IMR-90 (cell line): ENCODE measurements around the gene RBM48.
"Not testable (repeated sequence)": the region's sequence is repeated elsewhere in the genome, so short reads cannot be mapped to it uniquely, and the experiment has no call there.

Experiments used
- BHLHE40 ChIP-seq: fragments of 150-350 bp; IDR thresholded peaks from 2 replicates; pipeline ENCODE4 v1.6.1; 2016; ENCODE audit warnings: mild to moderate bottlenecking, low read depth, low read length
- CEBPB ChIP-seq: IDR thresholded peaks from 2 replicates; pipeline ENCODE4 v1.6.1; 2012; ENCODE audit warnings: low read depth, low read length, improper control_type of control experiment
- CHD1 ChIP-seq: IDR thresholded peaks from 2 replicates; pipeline ENCODE4 v1.6.1; 2012; ENCODE audit warnings: low read depth, low read length, improper control_type of control experiment
- CTCF ChIP-seq: conservative IDR thresholded peaks from 2 replicates; pipeline ENCODE4 v1.5.1; 2012; ENCODE audit warnings: mild to moderate bottlenecking, low read depth, low read length, improper control_type of control experiment
- ELK1 ChIP-seq: fragments of 150-350 bp; IDR thresholded peaks from 2 replicates; pipeline ENCODE4 v1.6.1; 2016; ENCODE audit warnings: low read depth, mild to moderate bottlenecking, low read length, moderate library complexity, borderline replicate concordance
- FOS ChIP-seq: fragments of 150-350 bp; IDR thresholded peaks from 2 replicates; pipeline ENCODE4 v1.6.1; 2016; ENCODE audit warnings: low read depth, low read length
- MAFK ChIP-seq: IDR thresholded peaks from 2 replicates; pipeline ENCODE4 v1.6.1; 2012; ENCODE audit warnings: low read depth, low read length, improper control_type of control experiment
- MAZ ChIP-seq: IDR thresholded peaks from 2 replicates; pipeline ENCODE4 v1.6.1; 2012; ENCODE audit warnings: low read depth, mild to moderate bottlenecking, low read length, improper control_type of control experiment, moderate library complexity, borderline replicate concordance
- MXI1 ChIP-seq: IDR thresholded peaks from 2 replicates; pipeline ENCODE4 v1.6.1; 2012; ENCODE audit warnings: low read depth, mild to moderate bottlenecking, low read length, moderate library complexity, borderline replicate concordance
- NFE2L2 ChIP-seq: fragments of 150-350 bp; IDR thresholded peaks from 2 replicates; pipeline ENCODE4 v1.6.1; 2016; ENCODE audit warnings: low read depth, mild to moderate bottlenecking, low read length
- POLR2A ChIP-seq: IDR thresholded peaks from 2 replicates; pipeline ENCODE4 v1.6.1; 2012; ENCODE audit warnings: mild to moderate bottlenecking, low read depth, low read length
- RAD21 ChIP-seq: IDR thresholded peaks from 2 replicates; pipeline ENCODE4 v1.6.1; 2012; ENCODE audit warnings: low read length, improper control_type of control experiment
- RFX5 ChIP-seq: IDR thresholded peaks from 2 replicates; pipeline ENCODE4 v1.8.0; 2012; ENCODE audit warnings: low read depth, mild to moderate bottlenecking, low read length, moderate library complexity

GRCh38 chr7:92543542-92543941, 14.9 kb downstream of the RBM48 start:
- TF ChIP-seq MAZ, CTCF, MXI1, NFE2L2, POLR2A, CEBPB, RAD21, RFX5, BHLHE40, CHD1, ELK1, FOS, MAFK: not testable (repeated sequence)
